ENCODE data around the gene PAPOLA.

GRCh38 chr14:96568621-96569020 is 66.4 kb downstream of the PAPOLA start:
- no peak for TF ChIP-seq CTCF (IDR thresholded peaks at IDR 0.05)
- no peak for TF ChIP-seq POLR2A (IDR thresholded peaks at IDR 0.05)

Measured in Peyer's patch (tissue), 4 donors.